Stimulated activated naive B cell treated with anti-CD40 and anti-IgM and Interleukin-4, amounts not matched to agents 10 μg/mL and 1 μg/mL and 100 μg/mL, for 72 hours (primary cell): ENCODE data around the gene BET1L.
"Not testable (repeated sequence)": the region's sequence is repeated elsewhere in the genome, so short reads cannot be mapped to it uniquely, and the experiment has no call there.

ENCODE experiments used
- ATAC-seq, 2 donors: fragments of 150-1000 bp; cut with Tn5 transposase; replicated peaks; 2 replicates each; pipeline ENCODE4 v1.10.0; 2021; ENCODE audit warnings: moderate library complexity in 1 of 2
- DNase-seq: peaks from one replicate; pipeline ENCODE4 v3.0.0; 2021
- H3K27ac Mint-ChIP-seq: one replicate; pipeline ENCODE4 v1.8.0; 2022; ENCODE audit warnings: mild to moderate bottlenecking, mixed read lengths
- H3K27me3 Mint-ChIP-seq, 2 donors: one replicate each; pipeline ENCODE4 v1.8.0; 2022; ENCODE audit warnings: mixed read lengths in 2 of 2
- H3K36me3 Mint-ChIP-seq, 2 donors: one replicate each; pipeline ENCODE4 v1.8.0; 2022; ENCODE audit warnings: mixed read lengths in 2 of 2, mild to moderate bottlenecking in 1 of 2
- H3K4me1 Mint-ChIP-seq, 2 donors: one replicate each; pipeline ENCODE4 v1.8.0; 2022; ENCODE audit warnings: mixed read lengths in 2 of 2, mild to moderate bottlenecking in 1 of 2
- H3K4me3 Mint-ChIP-seq, 2 donors: one replicate each; pipeline ENCODE4 v1.8.0; 2022; ENCODE audit warnings: mild to moderate bottlenecking in 2 of 2, mixed read lengths in 2 of 2, moderate library complexity in 1 of 2
- H3K9me3 Mint-ChIP-seq, 2 donors: one replicate each; pipeline ENCODE4 v1.8.0; 2022; ENCODE audit warnings: mixed read lengths in 2 of 2, mild to moderate bottlenecking in 1 of 2

Gene BET1L

GRCh38 chr11:207208-207862, at the start of gene BET1L, which contains the start of gene RIC8A:
Gene BET1L (minus strand): TSS chr11:207399. CDS start chr11:207321, 78 bp downstream.
Gene RIC8A (plus strand): TSS chr11:207708. CDS start chr11:208855, 1,147 bp downstream.
- Mint-ChIP-seq H3K27ac (peak within 1 kb of the TSS; percentile 98), H3K27me3 (no peaks in the 10 kb centered on the region), H3K9me3 (no peaks in the 10 kb centered on the region), H3K4me3 (peak within 1 kb of the TSS; percentile 92 to 95), H3K36me3 (peaks cover 31 to 62% of the 10 kb centered on the region in 2 donors), H3K4me1 (peaks cover 36 to 61% of the 10 kb centered on the region in 2 donors)
- peak; percentile 98 for DNase-seq
- ATAC-seq = peak; percentile 78 to 85

GRCh38 chr11:255816-256215, 48.6 kb upstream of the BET1L start:
- peaks cover 0 to 3% of the 10 kb centered on the region in 2 donors for H3K9me3 Mint-ChIP-seq
- H3K27ac Mint-ChIP-seq = peak overlapping the region; percentile 28
- ATAC-seq (no peak), DNase-seq (no peak)
- H3K4me3 Mint-ChIP-seq = peak overlapping the region in 1 of 2 donors; percentile 30
- H3K27me3 Mint-ChIP-seq = peaks cover 0 to 5% of the 10 kb centered on the region in 2 donors
- peaks cover 21 to 30% of the 10 kb centered on the region in 2 donors for H3K36me3 Mint-ChIP-seq
- H3K4me1 Mint-ChIP-seq = peaks cover 21 to 36% of the 10 kb centered on the region in 2 donors

- no peak overlapping the region for H3K4me3 Mint-ChIP-seq
- no peak for ATAC-seq
- peaks cover 0 to 3% of the 10 kb centered on the region in 2 donors for H3K9me3 Mint-ChIP-seq
- peaks cover 21 to 35% of the 10 kb centered on the region in 2 donors for H3K36me3 Mint-ChIP-seq
- peaks cover 22 to 36% of the 10 kb centered on the region in 2 donors for H3K4me1 Mint-ChIP-seq
- H3K27me3 Mint-ChIP-seq = peaks cover 0 to 5% of the 10 kb centered on the region in 2 donors
- H3K27ac Mint-ChIP-seq = no peak overlapping the region
- DNase-seq = no peak
Measured at GRCh38 chr11:255176-255575, 48.0 kb upstream of the BET1L start.

DNA sequence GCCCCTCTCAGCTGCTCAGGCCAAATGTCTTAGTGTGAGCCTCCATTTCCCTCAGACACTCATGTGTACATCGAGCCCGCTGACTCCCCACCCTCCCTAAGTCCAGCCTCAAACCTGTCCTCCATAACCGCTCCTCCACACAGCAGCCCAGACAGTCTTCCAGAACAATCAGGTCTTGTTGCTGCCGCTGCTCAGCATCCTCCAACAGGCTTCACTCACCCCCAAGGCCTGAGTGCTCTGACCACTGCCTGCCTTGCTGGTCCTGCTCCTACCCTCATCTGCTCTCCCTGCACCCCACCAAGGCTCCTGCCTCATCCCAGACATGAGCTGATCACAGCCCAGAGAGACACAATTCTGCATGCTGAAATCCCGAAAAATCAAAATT, 46.7 kb upstream of the BET1L start:
- Mint-ChIP-seq H3K36me3 (peaks cover 26 to 41% of the 10 kb centered on the region in 2 donors), H3K27ac (no peak overlapping the region), H3K9me3 (peaks cover 0 to 3% of the 10 kb centered on the region in 2 donors), H3K4me3 (peak overlapping the region in 1 of 2 donors; percentile 15), H3K4me1 (peaks cover 22 to 36% of the 10 kb centered on the region in 2 donors), H3K27me3 (no peaks in the 10 kb centered on the region)
- no peak for DNase-seq
- no peak for ATAC-seq

DNA sequence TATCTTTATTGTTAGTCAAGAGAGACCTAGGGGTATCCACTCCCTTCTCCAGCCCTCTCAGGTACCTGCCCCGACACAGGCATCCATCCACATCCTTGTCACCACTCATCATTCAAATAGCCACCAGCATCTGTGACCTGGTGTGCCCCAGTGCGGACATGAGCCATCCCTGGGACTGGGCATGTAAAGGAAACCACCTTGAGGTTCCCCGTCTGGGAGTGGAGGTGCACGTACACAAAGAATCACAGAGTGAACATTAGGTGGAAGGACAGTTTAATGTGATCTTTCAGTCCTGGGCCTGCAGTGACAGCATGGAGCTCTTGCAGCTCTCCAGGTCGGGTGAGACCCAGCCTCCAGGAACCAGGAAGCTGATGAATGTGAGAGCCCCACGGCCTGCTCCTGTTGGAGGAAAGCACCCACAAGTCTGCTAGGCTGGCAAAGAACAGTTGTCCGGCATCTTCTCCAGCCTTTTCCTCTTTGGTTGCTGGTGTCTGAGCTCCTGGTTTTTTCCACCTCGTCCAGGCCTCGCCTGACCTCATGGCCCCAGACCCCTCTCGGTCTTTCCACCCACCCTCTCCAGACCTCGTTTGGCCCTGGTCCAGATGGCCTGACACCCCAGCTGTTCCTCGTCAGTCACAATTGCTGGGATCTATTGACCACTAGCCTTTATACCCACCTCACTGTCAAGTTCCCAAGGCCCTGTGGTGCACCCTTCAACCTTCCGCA, 46.1 kb upstream of the BET1L start:
- peaks cover 21 to 34% of the 10 kb centered on the region in 2 donors for H3K4me1 Mint-ChIP-seq
- H3K4me3 Mint-ChIP-seq = no peak overlapping the region
- H3K27me3 Mint-ChIP-seq = no peaks in the 10 kb centered on the region
- peaks cover 0 to 3% of the 10 kb centered on the region in 2 donors for H3K9me3 Mint-ChIP-seq
- peaks cover 26 to 45% of the 10 kb centered on the region in 2 donors for H3K36me3 Mint-ChIP-seq
- H3K27ac Mint-ChIP-seq = no peak overlapping the region
- ATAC-seq (no peak), DNase-seq (no peak)

GRCh38 chr11:252666-253065, 45.5 kb upstream of the BET1L start:
- ATAC-seq (no peak), DNase-seq (no peak)
- H3K4me1 Mint-ChIP-seq = peaks cover 16 to 27% of the 10 kb centered on the region in 2 donors
- H3K9me3 Mint-ChIP-seq = peaks cover 0 to 3% of the 10 kb centered on the region in 2 donors
- H3K27me3 Mint-ChIP-seq = no peaks in the 10 kb centered on the region
- H3K36me3 Mint-ChIP-seq = peaks cover 26 to 49% of the 10 kb centered on the region in 2 donors
- H3K27ac Mint-ChIP-seq = no peak overlapping the region
- H3K4me3 Mint-ChIP-seq = no peak overlapping the region

GRCh38 chr11:251550-251949, 44.4 kb upstream of the BET1L start:
- Mint-ChIP-seq H3K9me3 (peaks cover 0 to 3% of the 10 kb centered on the region in 2 donors), H3K27ac (no peak overlapping the region), H3K27me3 (no peaks in the 10 kb centered on the region), H3K4me1 (peaks cover 7 to 16% of the 10 kb centered on the region in 2 donors), H3K36me3 (peaks cover 28 to 58% of the 10 kb centered on the region in 2 donors), H3K4me3 (no peak overlapping the region)
- ATAC-seq (no peak), DNase-seq (no peak)

DNA sequence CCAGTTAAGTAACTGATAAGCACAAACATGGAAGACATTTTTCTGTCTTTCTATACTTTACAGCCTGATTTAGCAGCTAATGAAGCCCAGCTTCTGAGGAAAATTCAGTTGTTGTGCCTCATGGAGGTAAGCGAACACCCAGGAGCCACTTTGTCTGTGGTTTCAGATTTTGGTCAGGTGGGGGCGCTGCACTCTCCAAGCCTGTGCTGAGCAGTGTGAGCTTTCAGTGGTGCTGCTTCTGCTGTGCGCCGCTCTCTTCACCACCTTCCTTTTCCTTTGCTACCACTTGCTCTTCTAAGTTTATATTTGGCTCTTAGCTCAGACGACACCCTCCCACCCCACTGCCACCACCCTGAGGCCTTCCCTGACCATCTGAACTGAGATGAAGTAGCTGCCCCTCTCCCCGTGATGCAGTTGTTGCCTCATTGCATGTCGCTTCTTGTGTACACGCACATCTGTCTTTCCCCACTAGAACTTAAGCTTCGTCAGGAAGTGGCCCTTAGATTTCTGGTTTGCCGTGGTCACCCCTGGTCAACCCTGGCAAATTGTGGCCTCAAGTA, 43.6 kb upstream of the BET1L start:
- Mint-ChIP-seq H3K9me3 (peaks cover 0 to 2% of the 10 kb centered on the region in 2 donors), H3K4me1 (peaks cover 7 to 9% of the 10 kb centered on the region in 2 donors), H3K4me3 (no peak overlapping the region), H3K27me3 (no peaks in the 10 kb centered on the region), H3K36me3 (peaks cover 27 to 66% of the 10 kb centered on the region in 2 donors), H3K27ac (no peak overlapping the region)
- DNase-seq (peak; percentile 42), ATAC-seq (peak; percentile 92 to 96)

- no peak overlapping the region for H3K27ac Mint-ChIP-seq
- no peak for ATAC-seq
Measured at GRCh38 chr11:250274-250673, 43.1 kb upstream of the BET1L start.

GRCh38 chr11:249062-249461, 41.9 kb upstream of the BET1L start:
- Mint-ChIP-seq H3K27ac (no peak overlapping the region), H3K4me1 (peaks cover 5% of the 10 kb centered on the region in 2 donors), H3K4me3 (no peak overlapping the region), H3K27me3 (no peaks in the 10 kb centered on the region), H3K9me3 (no peaks in the 10 kb centered on the region), H3K36me3 (peaks cover 33 to 73% of the 10 kb centered on the region in 2 donors)
- DNase-seq = no peak
- ATAC-seq = no peak

More at GRCh38 chr11:250274-250673, 43.1 kb upstream of the BET1L start:
- Mint-ChIP-seq H3K27me3 (no peaks in the 10 kb centered on the region), H3K4me1 (peaks cover 5% of the 10 kb centered on the region in 2 donors), H3K9me3 (no peaks in the 10 kb centered on the region), H3K36me3 (peaks cover 28 to 70% of the 10 kb centered on the region in 2 donors), H3K4me3 (no peak overlapping the region)
- no peak for DNase-seq

GRCh38 chr11:244376-244775, 37.2 kb upstream of the BET1L start:
- peaks cover 37 to 63% of the 10 kb centered on the region in 2 donors for H3K36me3 Mint-ChIP-seq
- H3K4me3 Mint-ChIP-seq = no peak overlapping the region
- no peaks in the 10 kb centered on the region for H3K27me3 Mint-ChIP-seq
- peaks cover 9 to 19% of the 10 kb centered on the region in 2 donors for H3K4me1 Mint-ChIP-seq
- no peak for DNase-seq
- no peaks in the 10 kb centered on the region for H3K9me3 Mint-ChIP-seq
- no peak for ATAC-seq
- no peak overlapping the region for H3K27ac Mint-ChIP-seq

GRCh38 chr11:241634-242033, 34.4 kb upstream of the BET1L start:
- no peak for ATAC-seq
- H3K4me1 Mint-ChIP-seq = peaks cover 12 to 31% of the 10 kb centered on the region in 2 donors
- no peak overlapping the region for H3K27ac Mint-ChIP-seq
- peaks cover 37 to 47% of the 10 kb centered on the region in 2 donors for H3K36me3 Mint-ChIP-seq
- H3K9me3 Mint-ChIP-seq = no peaks in the 10 kb centered on the region
- no peaks in the 10 kb centered on the region for H3K27me3 Mint-ChIP-seq
- no peak overlapping the region for H3K4me3 Mint-ChIP-seq
- no peak for DNase-seq

DNA sequence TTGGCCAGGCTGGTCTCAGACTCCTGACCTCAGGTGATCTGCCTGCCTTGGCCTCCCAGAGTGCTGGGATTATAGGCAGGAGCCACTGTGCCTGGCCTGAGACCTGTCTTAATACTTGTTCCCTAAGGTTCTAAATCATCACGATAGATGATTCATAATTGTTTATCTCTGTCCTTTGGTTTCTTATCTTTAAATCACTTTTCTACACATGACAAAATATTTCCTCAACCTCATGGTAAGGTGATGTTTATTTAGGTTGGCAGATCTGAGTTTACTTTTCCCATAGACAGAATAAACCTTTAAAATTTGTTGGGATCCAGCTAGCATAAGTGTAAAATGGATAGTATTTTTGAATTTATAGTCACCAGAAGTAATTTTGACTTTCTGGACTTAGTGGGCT, 33.1 kb upstream of the BET1L start:
- Mint-ChIP-seq H3K27me3 (no peaks in the 10 kb centered on the region), H3K27ac (no peak overlapping the region), H3K4me1 (peaks cover 14 to 35% of the 10 kb centered on the region in 2 donors), H3K36me3 (peaks cover 34 to 35% of the 10 kb centered on the region in 2 donors), H3K4me3 (no peak overlapping the region), H3K9me3 (no peaks in the 10 kb centered on the region)
- ATAC-seq = no peak
- DNase-seq = no peak

DNA sequence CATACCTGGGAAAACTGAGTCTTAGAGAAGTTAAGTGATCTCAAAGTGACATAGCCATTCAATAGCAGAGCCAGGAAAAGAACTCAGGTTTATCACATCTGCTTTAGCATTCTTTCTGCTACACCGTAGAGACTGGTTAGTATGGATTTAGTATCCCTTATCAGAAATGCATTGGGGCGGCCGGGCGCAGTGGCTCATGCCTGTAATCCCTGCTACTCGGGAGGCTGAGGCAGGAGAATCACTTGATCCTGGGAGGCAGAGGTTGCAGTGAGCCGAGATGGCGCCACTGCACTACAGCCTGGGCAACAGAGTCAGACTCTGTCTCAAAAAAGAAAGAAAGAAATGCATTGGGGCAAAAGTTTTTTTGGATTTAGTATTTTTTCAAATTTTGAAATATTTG, 31.1 kb upstream of the BET1L start:
- not testable (repeated sequence) for H3K9me3 Mint-ChIP-seq, H3K27ac Mint-ChIP-seq, ATAC-seq, DNase-seq, H3K27me3 Mint-ChIP-seq
- Mint-ChIP-seq H3K4me3 (peak overlapping the region in 1 of 2 donors; percentile 94), H3K36me3 (peaks cover 29 to 30% of the 10 kb centered on the region in 2 donors), H3K4me1 (peaks cover 19 to 40% of the 10 kb centered on the region in 2 donors)
